Activated CD4-positive, alpha-beta T cell treated with anti-CD3 and anti-CD28 coated beads for 1 hour (primary cell): ENCODE measurements around the gene ALG6.
"Not testable (repeated sequence)": the region's sequence is repeated elsewhere in the genome, so short reads cannot be mapped to it uniquely, and the experiment has no call there.

ENCODE experiments used
- DNase-seq: peaks from one replicate; pipeline ENCODE4 v3.0.0-alpha.2; 2020

Gene ALG6

GRCh38 chr1:63328781-63329180 lies 38.6 kb upstream of the ALG6 start:
- DNase-seq = no peak

- no peak for DNase-seq
Measured at GRCh38 chr1:63329621-63330330, 37.7 kb upstream of the ALG6 start.

- DNase-seq = no peak
Measured at GRCh38 chr1:63330331-63330916, 37.0 kb upstream of the ALG6 start.

GRCh38 chr1:63342402-63342801 lies 25.0 kb upstream of the ALG6 start:
- no peak for DNase-seq

- no peak for DNase-seq
Measured at GRCh38 chr1:63343922-63344321, 23.5 kb upstream of the ALG6 start.

- no peak for DNase-seq
Measured at GRCh38 chr1:63350320-63350719, 17.1 kb upstream of the ALG6 start.

- DNase-seq = no peak
Measured at GRCh38 chr1:63352736-63353135, 14.7 kb upstream of the ALG6 start.

- DNase-seq = not testable (repeated sequence)
Measured at GRCh38 chr1:63356234-63356633, 11.2 kb upstream of the ALG6 start.

- no peak for DNase-seq
Measured at GRCh38 chr1:63359561-63359960, 7.9 kb upstream of the ALG6 start.

GRCh38 chr1:63362073-63362472 lies 5.4 kb upstream of the ALG6 start:
- DNase-seq = no peak

- DNase-seq = no peak
Measured at GRCh38 chr1:63362578-63362977, 4.8 kb upstream of the ALG6 start.

GRCh38 chr1:63363014-63363413 lies 4.4 kb upstream of the ALG6 start:
- DNase-seq = no peak

GRCh38 chr1:63366908-63367214 lies 566 bp upstream of the ALG6 start:
- DNase-seq = no peak

GRCh38 chr1:63368131-63368530 lies 704 bp downstream of the ALG6 start:
- no peak for DNase-seq

GRCh38 chr1:63379583-63379982 lies 12.2 kb downstream of the ALG6 start:
- no peak for DNase-seq

- no peak for DNase-seq
Measured at GRCh38 chr1:63381741-63382140, 14.3 kb downstream of the ALG6 start.

- DNase-seq = no peak
Measured at GRCh38 chr1:63401945-63402344, 34.5 kb downstream of the ALG6 start.

GRCh38 chr1:63403386-63403785 lies 36.0 kb downstream of the ALG6 start:
- no peak for DNase-seq

- DNase-seq = no peak
Measured at GRCh38 chr1:63405021-63405420, 37.6 kb downstream of the ALG6 start.

- DNase-seq = no peak
Measured at GRCh38 chr1:63405987-63406386, 38.6 kb downstream of the ALG6 start.

GRCh38 chr1:63407002-63407401 lies 39.6 kb downstream of the ALG6 start:
- no peak for DNase-seq

GRCh38 chr1:63408331-63408730 lies 40.9 kb downstream of the ALG6 start:
- no peak for DNase-seq

- no peak for DNase-seq
Measured at GRCh38 chr1:63411066-63411465, 43.6 kb downstream of the ALG6 start.

- no peak for DNase-seq
Measured at GRCh38 chr1:63413394-63413793, 46.0 kb downstream of the ALG6 start.

- no peak for DNase-seq
Measured at GRCh38 chr1:63414691-63415365, 47.4 kb downstream of the ALG6 start.
